ENCODE results near the gene NMNAT2. TPM values are rescaled to one million over a fixed set of nuclear protein-coding genes. Genes with fewer than 3 reads are reported as not detected.
A peak's percentile ranks its signal among the peaks of the same experiment; 100 is the strongest.

Gene NMNAT2
- total and polyA plus RNA-seq, 8 donors = 0.42 to 4.9 (median 1.8) TPM

- DNase-seq = no peak
- WGBS, 2 donors = 91 to 94% methylated on average over 6 of the region's 6 CpGs
- no peak for FAIRE-seq
These were observed 127.6 kb downstream of the NMNAT2 start for GRCh38 chr1:183290628-183291027.

GRCh38 chr1:183289051-183289496 is 129.1 kb downstream of the NMNAT2 start:
- TF ChIP-seq CTCF (IDR thresholded peaks at IDR 0.05) = no peak
- FAIRE-seq = no peak
- Histone ChIP-seq H3K9me3 (no peaks in the 10 kb centered on the region), H3K4me3 (no peak overlapping the region), H3K36me3 (no peaks in the 10 kb centered on the region), H3K4me1 (peaks cover 0 to 9% (median 0%) of the 10 kb centered on the region in 3 donors), H3K27ac (no peak overlapping the region), H3K27me3 (no peaks in the 10 kb centered on the region)
- intact Hi-C loops (cut with DNase I) = no loop called here
- ATAC-seq = no peak
- DNase-seq = no peak
- WGBS, 2 donors = 92 to 95% methylated on average over 9 of the region's 9 CpGs

More at GRCh38 chr1:183290628-183291027, 127.6 kb downstream of the NMNAT2 start:
- H3K4me3 ChIP-seq = no peak overlapping the region
- ATAC-seq = no peak
- no peaks in the 10 kb centered on the region for H3K27me3 ChIP-seq
- TF ChIP-seq CTCF (IDR thresholded peaks at IDR 0.05) = no peak
- H3K9me3 ChIP-seq = no peaks in the 10 kb centered on the region
- intact Hi-C loops (cut with DNase I) = no loop called here
- no peak overlapping the region for H3K27ac ChIP-seq
- H3K36me3 ChIP-seq = no peaks in the 10 kb centered on the region
- peaks cover 0 to 9% (median 0%) of the 10 kb centered on the region in 3 donors for H3K4me1 ChIP-seq

- Histone ChIP-seq H3K9me3 (no peaks in the 10 kb centered on the region), H3K36me3 (no peaks in the 10 kb centered on the region), H3K4me1 (peaks cover 0 to 9% (median 0%) of the 10 kb centered on the region in 3 donors), H3K27me3 (no peaks in the 10 kb centered on the region), H3K27ac (no peak overlapping the region), H3K4me3 (no peak overlapping the region)
- no peak for FAIRE-seq
- no peak for ATAC-seq
- no peak for DNase-seq
- intact Hi-C loops (cut with DNase I) = no loop called here
- TF ChIP-seq CTCF (IDR thresholded peaks at IDR 0.05) = no peak
- WGBS, 2 donors = 92 to 94% methylated on average over 2 of the region's 2 CpGs
These were observed 129.6 kb downstream of the NMNAT2 start for GRCh38 chr1:183288583-183288982.

GRCh38 chr1:183287191-183287675 is 130.9 kb downstream of the NMNAT2 start:
- no peak overlapping the region for H3K4me3 ChIP-seq
- 29 to 31% methylated on average over 5 of the region's 5 CpGs for WGBS, 2 donors
- H3K27me3 ChIP-seq = no peaks in the 10 kb centered on the region
- peak in 3 of 4 donors; percentile 41 to 49 (median 43) for ATAC-seq
- FAIRE-seq = no peak
- no peak for TF ChIP-seq CTCF (IDR thresholded peaks at IDR 0.05)
- no peaks in the 10 kb centered on the region for H3K9me3 ChIP-seq
- H3K36me3 ChIP-seq = no peaks in the 10 kb centered on the region
- H3K4me1 ChIP-seq = peaks cover 6 to 17% (median 6%) of the 10 kb centered on the region in 3 donors
- peak in 1 of 6 donors; percentile 30 for DNase-seq
- intact Hi-C loops (cut with DNase I) = no loop called here
- peak overlapping the region in 2 of 4 donors; percentile 3 to 9 for H3K27ac ChIP-seq

GRCh38 chr1:183285746-183286145 is 132.4 kb downstream of the NMNAT2 start:
- TF ChIP-seq CTCF (IDR thresholded peaks at IDR 0.05) = no peak
- DNase-seq (no peak), FAIRE-seq (no peak), ATAC-seq (no peak)
- Histone ChIP-seq H3K4me1 (peaks cover 12 to 24% (median 15%) of the 10 kb centered on the region in 3 donors), H3K27ac (no peak overlapping the region), H3K9me3 (no peaks in the 10 kb centered on the region), H3K27me3 (no peaks in the 10 kb centered on the region), H3K4me3 (no peak overlapping the region), H3K36me3 (no peaks in the 10 kb centered on the region)
- intact Hi-C loops (cut with DNase I) = no loop called here
- WGBS, 2 donors = 58 to 85% methylated on average over 4 of the region's 4 CpGs

All from pancreas (tissue), 10 donors.